GM21528 (cell line): ENCODE measurements around the gene BAZ2B.

ENCODE experiments used
- ATAC-seq: cut with Tn5 transposase; IDR thresholded peaks from one replicate; pipeline ENCODE4 v1.9.1; 2021; ENCODE audit warnings: mild to moderate bottlenecking, moderate library complexity; ENCODE audit not compliant: unreplicated experiment, low FRiP score

Gene BAZ2B

GRCh38 chr2:159573846-159574606 is 42.3 kb downstream of the BAZ2B start:
- no peak for ATAC-seq

- no peak for ATAC-seq
Measured at GRCh38 chr2:159573294-159573693, 43.1 kb downstream of the BAZ2B start.

GRCh38 chr2:159572459-159572858 is 43.9 kb downstream of the BAZ2B start:
- no peak for ATAC-seq

- ATAC-seq = no peak
Measured at GRCh38 chr2:159571540-159572260, 44.6 kb downstream of the BAZ2B start.

GRCh38 chr2:159564081-159564480 is 52.3 kb downstream of the BAZ2B start:
- ATAC-seq = no peak

- no peak for ATAC-seq
Measured at GRCh38 chr2:159562248-159562647, 54.1 kb downstream of the BAZ2B start.

GRCh38 chr2:159561786-159562185 is 54.6 kb downstream of the BAZ2B start:
- no peak for ATAC-seq

- no peak for ATAC-seq
Measured at GRCh38 chr2:159561242-159561641, 55.1 kb downstream of the BAZ2B start.

GRCh38 chr2:159559034-159559433 is 57.3 kb downstream of the BAZ2B start:
- no peak for ATAC-seq

- ATAC-seq = no peak
Measured at GRCh38 chr2:159558479-159558878, 57.9 kb downstream of the BAZ2B start.

- no peak for ATAC-seq
Measured at GRCh38 chr2:159557437-159558034, 58.8 kb downstream of the BAZ2B start.

- no peak for ATAC-seq
Measured at GRCh38 chr2:159555651-159556392, 60.5 kb downstream of the BAZ2B start.

GRCh38 chr2:159553727-159554126 is 62.6 kb downstream of the BAZ2B start:
- ATAC-seq = no peak

GRCh38 chr2:159551806-159552205 is 64.5 kb downstream of the BAZ2B start:
- no peak for ATAC-seq

- no peak for ATAC-seq
Measured at GRCh38 chr2:159550231-159550630, 66.1 kb downstream of the BAZ2B start.

GRCh38 chr2:159549234-159549633 is 67.1 kb downstream of the BAZ2B start:
- ATAC-seq = no peak

GRCh38 chr2:159546716-159547430 is 69.5 kb downstream of the BAZ2B start:
- ATAC-seq = no peak

GRCh38 chr2:159546039-159546438 is 70.3 kb downstream of the BAZ2B start:
- ATAC-seq = no peak

GRCh38 chr2:159545085-159545484 is 71.3 kb downstream of the BAZ2B start:
- no peak for ATAC-seq

- no peak for ATAC-seq
Measured at GRCh38 chr2:159542101-159542500, 74.2 kb downstream of the BAZ2B start.
